SW480 (cell line): Measurements from ENCODE around the gene KLHL29.

Experiments
- DNase-seq: peaks from one replicate; pipeline ENCODE4 v3.0.0-alpha.2; 2016; ENCODE audit warnings: low spot score

The KLHL29 gene

GRCh38 chr2:23452372-23452771 is 67.4 kb downstream of the KLHL29 start:
- peak; percentile 49 for DNase-seq

GRCh38 chr2:23452853-23453420 is 68.0 kb downstream of the KLHL29 start:
- peak; percentile 83 for DNase-seq

- no peak for DNase-seq
These were observed 68.5 kb downstream of the KLHL29 start for GRCh38 chr2:23453432-23453831.

GRCh38 chr2:23453836-23454460 is 69.0 kb downstream of the KLHL29 start:
- no peak for DNase-seq

- DNase-seq, result no peak
These were observed 69.6 kb downstream of the KLHL29 start for GRCh38 chr2:23454501-23455120.

- DNase-seq, result no peak
These were observed 71.4 kb downstream of the KLHL29 start for GRCh38 chr2:23456396-23456795.

GRCh38 chr2:23456881-23457760 is 72.1 kb downstream of the KLHL29 start:
- no peak for DNase-seq

- DNase-seq, result no peak
These were observed 73.2 kb downstream of the KLHL29 start for GRCh38 chr2:23457990-23458682.

- DNase-seq, result no peak
These were observed 74.1 kb downstream of the KLHL29 start for GRCh38 chr2:23459032-23459431.

- DNase-seq, result peak; percentile 41
These were observed 75.2 kb downstream of the KLHL29 start for GRCh38 chr2:23460228-23460627.

- no peak for DNase-seq
These were observed 76.0 kb downstream of the KLHL29 start for GRCh38 chr2:23460993-23461392.

- no peak for DNase-seq
These were observed 79.2 kb downstream of the KLHL29 start for GRCh38 chr2:23464156-23464555.

GRCh38 chr2:23464905-23465537 is 80.0 kb downstream of the KLHL29 start:
- no peak for DNase-seq

- no peak for DNase-seq
These were observed 81.0 kb downstream of the KLHL29 start for GRCh38 chr2:23465936-23466335.

- DNase-seq, result no peak
These were observed 82.6 kb downstream of the KLHL29 start for GRCh38 chr2:23467618-23468017.

GRCh38 chr2:23468474-23469141 is 83.6 kb downstream of the KLHL29 start:
- DNase-seq, result no peak

- DNase-seq, result no peak
These were observed 84.2 kb downstream of the KLHL29 start for GRCh38 chr2:23469142-23469540.

- DNase-seq, result no peak
These were observed 90.1 kb downstream of the KLHL29 start for GRCh38 chr2:23475036-23475435.

GRCh38 chr2:23475473-23475872 is 90.5 kb downstream of the KLHL29 start:
- DNase-seq, result no peak

- no peak for DNase-seq
These were observed 91.8 kb downstream of the KLHL29 start for GRCh38 chr2:23476786-23477185.

GRCh38 chr2:23477392-23477791 is 92.4 kb downstream of the KLHL29 start:
- no peak for DNase-seq
